Cardiac muscle cell (in vitro differentiated cells and primary cell): ENCODE data around the gene PATL1. TPM values are rescaled to one million over a fixed set of nuclear protein-coding genes. Genes with fewer than 3 reads are reported as not detected.

Source experiments
- DNase-seq, 2 donors: peaks; one replicate each; pipeline versions ENCODE4 v3.0.0 to v3.0.0-alpha.2; 2010 to 2017; ENCODE audit warnings: low read depth in 1 of 2, low spot score in 1 of 2
- H3K27ac ChIP-seq: fragments of 200-600 bp; sonication (generic); 2 replicates; pipeline ENCODE4 v1.5.1; 2016
- H3K27me3 ChIP-seq: fragments of 200-600 bp; sonication (generic); 2 replicates; pipeline ENCODE4 v1.6.0; 2016; ENCODE audit warnings: control low read depth
- H3K36me3 ChIP-seq: fragments of 200-600 bp; sonication (generic); 2 replicates; pipeline ENCODE4 v1.5.1; 2016; ENCODE audit warnings: control low read depth
- H3K4me1 ChIP-seq: fragments of 200-600 bp; sonication (generic); 2 replicates; pipeline ENCODE4 v1.8.1; 2017; ENCODE audit warnings: low read depth, mild to moderate bottlenecking, mixed run types
- H3K4me3 ChIP-seq: fragments of 200-600 bp; sonication (generic); 2 replicates; pipeline ENCODE4 v1.5.1; 2016; ENCODE audit warnings: mild to moderate bottlenecking
- H3K9me3 ChIP-seq: fragments of 200-600 bp; sonication (generic); 2 replicates; pipeline ENCODE4 v1.5.1; 2017; ENCODE audit warnings: low read depth, mild to moderate bottlenecking, control low read depth
- CTCF ChIP-seq: IDR thresholded peaks from 2 replicates; pipeline ENCODE4 v1.5.1; 2012; ENCODE audit warnings: low read depth, mild to moderate bottlenecking, low read length
- polyA plus RNA-seq: library from polyadenylated mRNA; unstranded; fragments of >200 nt; fragmentation: Nextera tagmentation; extraction: Ambion mirVana; gene quantifications from 2 replicates; pipeline ENCODE4 v1.2.1, GENCODE V29; 2016
- total RNA-seq: library from RNA; depleted of rRNA; stranded (reverse); fragments of >200 nt; gene quantifications from 2 replicates; pipeline ENCODE4 v1.2.3, GENCODE V29; 2016

PATL1 gene
- total and polyA plus RNA-seq, 2 experiments from 2014 or later = 10.9 to 11.4 TPM

GRCh38 chr11:59601788-59602187 is 67.0 kb downstream of the PATL1 start:
- no peak for DNase-seq
- Histone ChIP-seq H3K4me3 (no peak overlapping the region), H3K27me3 (no peaks in the 10 kb centered on the region), H3K27ac (no peak overlapping the region), H3K36me3 (peaks cover 80% of the 10 kb centered on the region), H3K4me1 (no peaks in the 10 kb centered on the region), H3K9me3 (no peaks in the 10 kb centered on the region)
- no peak for TF ChIP-seq CTCF

GRCh38 chr11:59600636-59601035 is 68.2 kb downstream of the PATL1 start:
- Histone ChIP-seq H3K9me3 (no peaks in the 10 kb centered on the region), H3K36me3 (peaks cover 69% of the 10 kb centered on the region), H3K27ac (no peak overlapping the region), H3K4me1 (no peaks in the 10 kb centered on the region), H3K4me3 (no peak overlapping the region), H3K27me3 (no peaks in the 10 kb centered on the region)
- no peak for TF ChIP-seq CTCF
- DNase-seq = no peak

GRCh38 chr11:59600234-59600633 is 68.6 kb downstream of the PATL1 start:
- Histone ChIP-seq H3K36me3 (peaks cover 69% of the 10 kb centered on the region), H3K27ac (no peak overlapping the region), H3K4me3 (no peak overlapping the region), H3K4me1 (no peaks in the 10 kb centered on the region), H3K27me3 (no peaks in the 10 kb centered on the region), H3K9me3 (no peaks in the 10 kb centered on the region)
- no peak for TF ChIP-seq CTCF
- DNase-seq = no peak

DNA sequence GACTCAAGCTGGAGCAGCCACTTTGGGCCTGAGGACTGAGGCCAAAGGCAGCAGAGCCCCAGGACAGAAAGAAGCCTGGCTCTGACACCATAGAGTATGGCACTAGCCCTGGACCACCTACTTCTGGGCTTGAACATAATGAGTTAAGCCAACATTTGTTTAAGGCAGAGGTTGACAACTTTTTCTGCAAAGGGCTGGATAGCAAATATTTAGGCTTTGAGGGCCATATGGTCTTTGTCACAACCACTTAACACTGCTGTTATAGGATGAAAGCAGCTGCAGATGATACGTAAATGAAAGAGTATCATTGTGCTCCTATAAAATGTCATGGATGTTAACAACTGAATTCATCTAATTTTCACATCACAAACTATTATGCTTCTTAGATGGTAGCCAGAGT is 69.9 kb downstream of the PATL1 start:
- no peak for DNase-seq
- Histone ChIP-seq H3K9me3 (no peaks in the 10 kb centered on the region), H3K4me3 (no peak overlapping the region), H3K27ac (no peak overlapping the region), H3K36me3 (peaks cover 72% of the 10 kb centered on the region), H3K4me1 (no peaks in the 10 kb centered on the region), H3K27me3 (no peaks in the 10 kb centered on the region)
- TF ChIP-seq CTCF = no peak

Other genes with a start within 250 kb of the PATL1 start
- gene OR5A2, start 242.6 kb downstream of the PATL1 start, total RNA-seq = not detected in 2 replicates
- gene OR5A2, start 242.6 kb downstream of the PATL1 start, polyA plus RNA-seq = not detected in 2 replicates
- gene OR5A1, start 232.6 kb downstream of the PATL1 start, total RNA-seq = not detected in 2 replicates
- gene OR5A1, start 232.6 kb downstream of the PATL1 start, polyA plus RNA-seq = not detected in 2 replicates
- not detected in 2 replicates for gene OR4D6, start 212.1 kb downstream of the PATL1 start, total RNA-seq
- gene OR4D6, start 212.1 kb downstream of the PATL1 start, polyA plus RNA-seq = not detected in 2 replicates
- gene OR4D10, start 195.7 kb downstream of the PATL1 start, total RNA-seq = not detected in 2 replicates
- gene OR4D10, start 195.7 kb downstream of the PATL1 start, polyA plus RNA-seq = not detected in 2 replicates
- gene OR4D11, start 165.5 kb downstream of the PATL1 start, total RNA-seq = not detected in 2 replicates
- gene OR4D11, start 165.5 kb downstream of the PATL1 start, polyA plus RNA-seq = not detected in 2 replicates
- not detected in 2 replicates for gene OR4D9, start 157.5 kb downstream of the PATL1 start, total RNA-seq
- gene OR4D9, start 157.5 kb downstream of the PATL1 start, polyA plus RNA-seq = not detected in 2 replicates
- gene OSBP, start 53.3 kb downstream of the PATL1 start, total RNA-seq = 20.6 and 27.3 TPM in 2 replicates
- gene OSBP, start 53.3 kb downstream of the PATL1 start, polyA plus RNA-seq = 30.7 and 39.8 TPM in 2 replicates
- not detected in 2 replicates for gene OR10V1, start 44.8 kb upstream of the PATL1 start, total RNA-seq
- gene OR10V1, start 44.8 kb upstream of the PATL1 start, polyA plus RNA-seq = not detected in 2 replicates
- gene STX3, start 86.3 kb upstream of the PATL1 start, total RNA-seq = 32.5 and 42.3 TPM in 2 replicates
- 21.7 and 27.8 TPM in 2 replicates for gene STX3, start 86.3 kb upstream of the PATL1 start, polyA plus RNA-seq
- 73.1 and 73.8 TPM in 2 replicates for gene MRPL16, start 141.7 kb upstream of the PATL1 start, total RNA-seq
- 93.7 and 101 TPM in 2 replicates for gene MRPL16, start 141.7 kb upstream of the PATL1 start, polyA plus RNA-seq
- gene CBLIF, start 176.5 kb upstream of the PATL1 start, total RNA-seq = 0.69 TPM in 1 of 2 replicates, not detected in the other
- not detected in 2 replicates for gene CBLIF, start 176.5 kb upstream of the PATL1 start, polyA plus RNA-seq
- gene TCN1, start 197.4 kb upstream of the PATL1 start, total RNA-seq = not detected in 2 replicates
- not detected in 2 replicates for gene TCN1, start 197.4 kb upstream of the PATL1 start, polyA plus RNA-seq
- gene OOSP3, start 209.7 kb upstream of the PATL1 start, total RNA-seq = not detected in 2 replicates
- gene OOSP3, start 209.7 kb upstream of the PATL1 start, polyA plus RNA-seq = not detected in 2 replicates